KOPT-K1 (cell line): ENCODE data around the gene PNMA8C.
"Not testable (repeated sequence)": the region's sequence is repeated elsewhere in the genome, so short reads cannot be mapped to it uniquely, and the experiment has no call there.

Experiments
- H3K27ac ChIP-seq: fragments of 200-600 bp; sonication (generic); 2 replicates; pipeline ENCODE4 v1.5.1; 2016; ENCODE audit warnings: antibody characterized with exemption, mild to moderate bottlenecking, low read depth, low read length; ENCODE audit not compliant: poor library complexity, severe bottlenecking
- H3K36me3 ChIP-seq: fragments of 200-600 bp; sonication (generic); 2 replicates; pipeline ENCODE4 v1.5.1; 2017; ENCODE audit warnings: antibody characterized with exemption, mild to moderate bottlenecking, low read length, moderate library complexity; ENCODE audit not compliant: insufficient read depth
- H3K9me3 ChIP-seq: fragments of 200-600 bp; sonication (generic); 2 replicates; pipeline ENCODE4 v1.5.1; 2017; ENCODE audit warnings: antibody characterized with exemption, low read length, mild to moderate bottlenecking; ENCODE audit not compliant: insufficient read depth, poor library complexity, severe bottlenecking

Gene PNMA8C

DNA sequence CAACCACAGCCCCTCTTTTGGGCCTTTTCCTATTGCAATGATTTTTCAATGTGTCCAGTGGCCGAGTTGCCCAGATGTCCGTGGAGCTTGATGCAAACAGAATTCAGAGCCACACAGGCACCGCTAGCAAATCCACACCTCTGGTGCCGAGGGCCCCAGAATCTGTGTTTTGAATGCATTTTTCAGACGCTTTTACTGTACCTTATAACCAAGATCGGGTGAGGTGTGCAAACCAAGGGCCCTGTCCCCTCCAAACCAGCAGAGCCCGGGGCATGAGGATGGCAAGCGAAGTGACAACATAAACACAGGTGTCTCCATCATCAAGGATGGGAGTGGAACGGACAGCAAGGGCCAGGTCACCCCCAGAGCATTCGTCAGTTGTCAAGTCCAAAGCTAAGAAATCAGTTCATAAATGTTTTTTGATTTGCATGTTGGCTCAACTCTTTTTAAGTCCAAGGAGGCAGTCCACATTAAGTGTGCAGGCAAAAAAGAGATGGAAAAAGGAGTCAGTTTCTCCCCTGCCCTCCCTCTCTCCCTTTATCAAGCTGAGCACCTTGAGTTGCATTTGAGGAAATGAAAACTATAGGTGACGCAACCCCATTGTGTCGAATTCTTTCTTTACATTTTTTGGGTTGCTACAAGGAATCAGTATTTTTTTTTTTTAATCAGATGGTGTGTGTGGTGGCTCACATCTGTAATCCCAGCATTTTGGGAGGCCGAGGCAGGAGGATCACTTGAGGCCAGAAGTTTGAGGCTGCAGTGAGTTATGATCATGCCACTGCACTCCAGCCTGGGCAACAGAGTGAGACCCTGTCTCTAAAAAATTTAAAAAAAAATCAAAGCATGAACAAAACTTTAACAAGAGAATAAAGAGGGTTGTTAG is 18.3 kb downstream of the PNMA8C start:
- Histone ChIP-seq H3K27ac (no peak overlapping the region), H3K9me3 (no peaks in the 10 kb centered on the region), H3K36me3 (no peaks in the 10 kb centered on the region)

DNA sequence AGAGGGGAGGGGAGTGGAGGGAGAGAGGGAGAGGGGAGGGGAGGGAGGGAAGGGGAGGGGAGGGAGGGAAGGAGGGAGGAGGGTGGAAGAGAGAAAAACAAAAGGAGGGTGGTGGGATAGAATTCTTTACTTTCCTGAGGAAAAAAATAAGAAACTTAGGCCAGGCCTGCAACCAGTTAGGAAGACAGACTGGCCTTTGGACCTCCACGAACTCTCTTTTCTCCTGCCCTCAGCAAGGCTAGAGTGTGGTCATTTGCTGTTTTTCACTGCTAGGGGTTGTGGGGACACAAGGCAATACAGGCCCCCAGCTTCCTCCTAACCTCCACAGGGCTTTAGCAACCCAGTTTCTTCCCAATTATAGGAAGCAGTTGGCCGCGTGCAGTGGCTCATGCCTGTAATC is 19.5 kb downstream of the PNMA8C start:
- H3K36me3 ChIP-seq: no peaks in the 10 kb centered on the region
- no peaks in the 10 kb centered on the region for H3K9me3 ChIP-seq

DNA sequence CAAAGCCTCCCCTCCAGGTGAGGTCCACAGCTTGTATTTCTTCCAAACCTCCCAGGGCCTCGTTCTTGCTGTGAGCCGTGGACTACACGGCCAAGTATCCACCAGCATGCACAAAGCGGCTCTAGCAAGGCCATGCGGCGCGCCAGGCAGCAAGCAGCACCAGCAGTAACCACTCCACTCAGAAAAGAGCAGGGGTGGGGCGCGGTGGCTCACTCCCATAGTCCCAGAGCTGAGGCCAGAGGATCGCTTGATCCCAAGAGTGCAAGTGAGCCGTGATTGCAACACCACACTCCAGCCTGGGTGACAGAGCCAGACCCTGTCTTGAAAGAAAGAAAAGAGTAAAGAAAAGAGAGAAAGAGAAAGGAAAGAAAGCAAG is 20.1 kb downstream of the PNMA8C start:
- no peak overlapping the region for H3K27ac ChIP-seq
- no peaks in the 10 kb centered on the region for H3K36me3 ChIP-seq
- H3K9me3 ChIP-seq: no peaks in the 10 kb centered on the region

More for the DNA sequence above, 19.5 kb downstream of the PNMA8C start:
- no peak overlapping the region for H3K27ac ChIP-seq

DNA sequence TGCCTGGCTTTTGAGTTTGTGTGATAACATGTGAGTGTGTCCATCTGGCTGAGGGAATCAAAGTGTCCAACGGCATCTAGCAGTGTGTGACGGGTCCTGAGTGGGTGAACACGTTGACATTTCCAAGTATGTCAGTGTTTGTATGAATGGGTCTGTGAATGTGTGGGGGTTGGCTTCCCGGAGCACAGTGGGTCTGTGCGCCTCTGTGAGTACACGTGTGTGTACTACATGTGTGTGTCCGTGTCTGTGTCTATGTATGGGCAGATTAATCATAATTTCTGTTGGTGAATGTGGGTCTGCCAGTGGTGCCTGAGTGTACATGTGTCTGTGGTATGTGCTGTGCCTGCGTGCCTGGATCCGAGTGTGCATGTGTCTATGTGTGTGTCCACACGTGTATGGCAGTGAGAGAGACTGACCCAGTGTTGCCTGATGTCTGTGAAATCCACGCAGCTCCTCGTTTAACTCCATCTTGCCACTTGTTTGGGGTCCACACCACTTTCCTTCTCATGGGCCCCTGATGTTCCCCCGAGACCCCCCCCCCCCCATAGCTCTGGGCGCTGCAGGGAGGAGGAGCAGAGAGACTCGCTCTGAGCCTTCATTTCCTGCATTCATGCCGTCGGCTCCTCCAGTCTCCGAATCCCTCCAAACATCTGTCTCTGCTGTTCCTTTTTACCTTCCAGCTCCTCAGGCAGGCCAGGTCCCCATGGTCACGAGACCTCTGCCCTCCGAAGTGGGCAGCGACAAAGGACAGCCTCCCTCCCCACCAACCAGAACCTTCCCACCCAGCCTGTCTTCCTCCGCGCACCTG is 20.7 kb downstream of the PNMA8C start:
- Histone ChIP-seq H3K9me3 (no peaks in the 10 kb centered on the region), H3K27ac (no peak overlapping the region), H3K36me3 (no peaks in the 10 kb centered on the region)

DNA sequence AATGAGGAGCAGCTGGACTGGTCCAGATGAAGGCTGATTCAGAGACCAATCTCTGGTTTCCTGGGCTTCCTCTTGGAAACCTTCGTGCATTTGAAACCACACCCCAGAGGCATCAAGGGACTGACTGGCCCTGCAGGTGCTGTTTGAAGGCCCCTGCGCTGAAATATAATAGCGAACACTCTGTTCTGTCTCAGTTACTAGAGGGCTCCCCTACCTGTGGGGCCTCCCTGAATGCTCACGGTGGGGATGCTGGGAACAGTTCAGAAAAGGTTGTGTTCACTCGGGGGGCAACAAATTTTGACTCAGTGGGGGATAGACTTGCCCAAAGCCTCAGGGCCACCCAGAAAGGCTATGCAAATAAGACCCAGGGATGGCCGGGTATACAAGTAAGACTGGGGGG is 21.8 kb downstream of the PNMA8C start:
- Histone ChIP-seq H3K36me3 (no peaks in the 10 kb centered on the region), H3K27ac (no peak overlapping the region), H3K9me3 (no peaks in the 10 kb centered on the region)

DNA sequence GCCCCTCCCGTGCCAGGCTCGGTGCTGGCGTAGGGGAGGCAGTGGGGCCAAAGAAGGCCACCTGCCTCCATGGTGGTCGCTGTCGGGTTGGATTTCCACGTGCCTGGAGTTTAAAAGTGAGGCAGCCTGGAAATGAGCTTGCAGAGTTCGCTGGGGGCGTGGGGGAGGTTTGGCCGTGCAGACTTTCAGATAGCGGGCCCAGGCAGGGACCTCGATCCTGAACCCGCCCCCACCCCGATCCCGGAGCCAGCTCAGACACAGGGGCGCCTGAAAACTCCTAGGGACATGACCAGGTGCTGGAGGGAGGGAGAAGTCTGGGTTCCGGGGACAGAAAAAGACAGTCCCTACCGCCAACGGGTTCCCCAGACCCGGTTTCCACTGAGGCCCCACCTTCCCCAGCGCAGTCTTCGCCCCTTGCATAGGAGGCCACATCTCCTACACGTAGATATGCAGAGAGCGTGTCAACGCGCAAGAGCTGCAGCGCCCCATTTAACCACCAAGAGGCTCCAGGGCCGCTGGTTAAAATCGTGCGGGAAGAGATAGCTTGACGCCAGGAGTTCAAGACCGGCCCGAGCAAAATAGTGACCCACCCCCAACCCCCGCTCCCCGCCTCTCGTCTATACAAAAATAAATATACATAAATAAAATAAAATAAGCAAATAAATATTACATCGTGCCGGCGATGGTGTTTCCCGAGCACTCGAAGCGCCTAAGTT is 23.8 kb downstream of the PNMA8C start:
- H3K9me3 ChIP-seq: no peaks in the 10 kb centered on the region
- no peak overlapping the region for H3K27ac ChIP-seq

DNA sequence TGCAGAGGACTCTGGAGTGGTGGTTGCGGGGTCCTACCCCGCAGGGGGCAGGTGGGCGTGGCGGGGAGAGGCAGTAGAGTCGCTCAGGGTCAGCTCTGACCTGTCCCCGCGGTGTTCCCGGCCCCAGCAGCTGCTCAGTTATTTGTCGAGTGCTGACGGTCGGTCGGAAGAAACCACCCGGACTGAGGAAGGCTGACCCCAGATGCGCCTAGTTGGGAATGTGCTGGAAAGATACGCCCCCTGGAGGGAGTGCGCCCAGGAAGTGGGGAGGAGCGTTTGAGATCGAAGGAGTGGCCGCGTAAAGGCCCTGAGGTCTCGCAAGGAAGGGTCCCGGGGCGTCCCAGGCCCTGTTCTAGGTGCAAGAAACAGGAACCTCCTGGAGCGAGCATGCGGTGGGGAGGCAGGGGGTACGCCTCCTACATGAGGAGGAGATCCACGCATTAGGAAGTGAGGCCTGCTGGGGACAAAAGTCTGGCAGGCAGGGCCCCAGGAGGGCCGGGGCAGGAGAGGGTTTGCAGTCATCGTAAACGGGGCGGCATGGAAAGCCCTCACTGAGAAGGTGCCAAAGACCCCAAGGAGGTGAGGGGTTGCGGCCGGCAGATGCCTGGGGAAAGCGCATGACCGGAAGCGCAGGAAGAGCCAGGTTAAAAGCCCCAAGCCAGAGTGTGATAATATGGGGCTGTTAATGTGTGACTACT is 24.5 kb downstream of the PNMA8C start:
- H3K27ac ChIP-seq: no peak overlapping the region

More for the DNA sequence above, 23.8 kb downstream of the PNMA8C start:
- H3K36me3 ChIP-seq: no peaks in the 10 kb centered on the region

DNA sequence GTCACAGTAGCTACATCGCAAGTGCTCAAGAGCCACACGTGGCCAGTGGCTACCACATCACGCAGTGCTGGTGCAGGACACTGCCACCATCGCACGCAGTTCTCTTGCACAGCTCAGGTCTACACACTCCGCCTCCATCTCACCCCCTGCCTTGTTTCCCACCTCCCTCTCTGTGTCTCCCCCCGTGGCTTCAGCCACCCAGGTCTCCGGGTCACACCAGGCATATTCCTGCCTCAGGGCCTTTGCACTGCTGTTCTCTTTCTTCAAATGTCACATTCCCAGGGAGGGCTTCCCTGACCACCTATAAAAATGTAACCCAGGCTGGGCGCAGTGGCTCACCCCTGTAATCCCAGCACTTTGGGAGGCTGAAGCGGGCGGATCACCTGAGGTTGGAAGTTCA is 26.0 kb downstream of the PNMA8C start:
- no peak overlapping the region for H3K27ac ChIP-seq

More for the DNA sequence above, 24.5 kb downstream of the PNMA8C start:
- H3K36me3 ChIP-seq: no peaks in the 10 kb centered on the region
- no peaks in the 10 kb centered on the region for H3K9me3 ChIP-seq

DNA sequence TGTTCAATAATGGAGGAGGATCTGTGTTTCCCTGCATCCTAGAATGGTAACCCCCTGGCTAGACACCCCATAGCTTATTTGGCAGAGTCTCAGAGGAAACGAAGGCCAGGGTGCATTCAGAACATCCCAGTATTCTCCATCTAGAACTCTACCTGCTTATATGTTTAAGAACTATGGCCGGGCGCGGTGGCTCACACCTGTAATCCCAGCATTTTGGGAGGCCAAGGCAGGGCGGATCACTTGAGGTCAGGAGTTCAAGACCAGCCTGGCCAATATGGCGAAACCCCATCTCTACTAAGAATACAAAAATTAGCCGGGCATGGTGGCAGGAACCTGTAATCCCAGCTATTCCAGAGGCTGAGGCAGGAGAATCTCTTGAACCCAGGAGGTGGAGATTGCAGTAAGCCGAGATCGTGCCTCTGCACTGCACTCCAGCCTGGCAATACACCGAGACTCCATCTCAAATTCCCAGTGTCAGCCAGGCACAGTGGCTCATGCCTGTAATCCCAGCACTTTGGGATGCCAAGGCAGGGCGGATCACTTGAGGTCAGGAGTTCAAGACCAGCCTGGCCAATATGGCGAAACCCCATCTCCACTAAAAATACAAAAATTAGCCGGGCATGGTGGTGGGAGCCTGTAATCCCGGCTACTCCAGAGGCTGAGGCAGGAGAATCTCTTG is 30.8 kb downstream of the PNMA8C start:
- H3K36me3 ChIP-seq, H3K9me3 ChIP-seq, H3K27ac ChIP-seq: not testable (repeated sequence)

More for the DNA sequence above, 26.0 kb downstream of the PNMA8C start:
- H3K9me3 ChIP-seq: no peaks in the 10 kb centered on the region
- H3K36me3 ChIP-seq: no peaks in the 10 kb centered on the region

DNA sequence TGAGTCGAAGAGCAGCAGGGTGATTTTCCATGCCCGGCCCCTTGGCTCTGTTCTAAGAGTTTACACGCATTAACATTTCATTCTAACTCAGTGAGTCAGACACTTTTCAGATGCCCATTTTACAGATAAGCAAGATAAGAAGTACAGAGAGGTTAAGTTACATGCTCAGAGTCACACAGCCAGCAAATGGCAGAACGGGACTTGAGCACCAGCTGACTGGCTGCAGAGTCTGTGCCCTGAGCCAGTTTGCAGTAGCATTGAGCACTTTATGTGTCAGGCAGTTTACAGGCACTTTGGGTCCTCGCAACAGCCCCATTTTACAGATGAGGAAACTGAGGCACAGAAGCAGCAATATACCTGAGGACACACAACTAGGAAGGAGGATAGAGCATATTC is 34.3 kb downstream of the PNMA8C start:
- Histone ChIP-seq H3K36me3 (peaks cover 42% of the 10 kb centered on the region), H3K9me3 (no peaks in the 10 kb centered on the region), H3K27ac (no peak overlapping the region)

DNA sequence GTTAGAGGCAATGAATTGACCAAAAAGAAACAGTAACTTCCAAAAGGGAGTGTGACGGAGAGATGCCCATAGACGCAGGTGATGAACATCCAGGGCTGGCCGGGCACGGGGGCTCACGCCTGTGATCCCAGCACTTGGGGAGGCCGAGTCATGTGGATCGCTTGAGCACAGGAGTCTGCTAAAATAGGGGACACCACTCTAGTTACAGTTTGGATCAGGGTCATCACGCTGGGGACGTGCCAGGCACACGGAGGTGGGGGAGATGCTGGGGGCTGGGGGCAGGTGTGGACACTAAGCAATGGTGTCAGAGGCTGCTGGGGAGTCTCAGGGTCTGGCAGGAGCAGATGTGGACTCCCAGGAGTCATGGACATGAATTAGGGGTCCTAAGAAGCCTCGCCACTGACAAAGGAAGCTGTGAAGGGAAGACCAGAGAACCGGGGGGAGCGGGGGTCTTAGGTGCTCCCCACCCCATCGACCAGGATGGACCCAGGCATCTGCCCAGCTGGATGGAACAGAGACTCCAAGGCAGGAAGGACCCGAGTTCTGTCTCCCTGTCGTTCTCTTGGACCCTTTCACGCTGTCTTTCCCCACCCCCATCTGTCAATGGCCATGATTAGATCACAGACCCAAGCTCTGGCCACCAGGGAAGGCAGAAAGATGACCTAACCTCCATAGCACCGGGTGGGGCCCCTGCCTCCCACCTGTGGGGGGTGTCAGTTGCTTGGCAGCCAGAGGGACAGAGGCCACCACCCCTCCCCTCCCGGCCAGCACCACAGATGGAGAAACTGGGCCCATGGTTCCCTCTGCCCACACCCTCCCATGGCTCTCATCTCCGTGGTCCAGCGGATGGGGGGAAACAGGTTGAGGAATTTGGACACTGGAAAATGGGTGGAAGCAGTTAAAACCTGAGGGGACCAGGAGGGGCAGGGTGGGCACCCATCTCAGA is 35.0 kb downstream of the PNMA8C start:
- no peak overlapping the region for H3K27ac ChIP-seq
- peaks cover 49% of the 10 kb centered on the region for H3K36me3 ChIP-seq
- H3K9me3 ChIP-seq: no peaks in the 10 kb centered on the region

DNA sequence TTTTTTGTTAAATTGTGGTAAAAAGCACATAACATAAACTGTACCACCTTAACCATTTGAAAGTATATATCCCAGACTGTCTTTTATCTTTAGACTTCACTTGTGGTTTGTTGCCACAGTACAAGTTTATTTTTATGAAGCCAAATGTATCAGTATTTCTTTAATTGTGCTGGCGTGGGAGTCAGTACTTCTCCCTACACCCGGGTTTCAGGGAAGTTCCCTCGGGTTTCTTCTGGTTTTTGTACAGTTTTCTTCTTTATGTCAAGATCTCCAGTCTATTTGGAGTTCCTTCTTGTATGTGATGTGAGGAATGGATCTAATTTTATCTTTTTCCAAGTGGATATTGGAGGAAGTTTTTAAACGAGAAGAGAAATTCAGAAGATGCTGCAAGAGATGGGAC is 35.9 kb downstream of the PNMA8C start:
- no peak overlapping the region for H3K27ac ChIP-seq
- H3K36me3 ChIP-seq: peaks cover 58% of the 10 kb centered on the region
- H3K9me3 ChIP-seq: no peaks in the 10 kb centered on the region

DNA sequence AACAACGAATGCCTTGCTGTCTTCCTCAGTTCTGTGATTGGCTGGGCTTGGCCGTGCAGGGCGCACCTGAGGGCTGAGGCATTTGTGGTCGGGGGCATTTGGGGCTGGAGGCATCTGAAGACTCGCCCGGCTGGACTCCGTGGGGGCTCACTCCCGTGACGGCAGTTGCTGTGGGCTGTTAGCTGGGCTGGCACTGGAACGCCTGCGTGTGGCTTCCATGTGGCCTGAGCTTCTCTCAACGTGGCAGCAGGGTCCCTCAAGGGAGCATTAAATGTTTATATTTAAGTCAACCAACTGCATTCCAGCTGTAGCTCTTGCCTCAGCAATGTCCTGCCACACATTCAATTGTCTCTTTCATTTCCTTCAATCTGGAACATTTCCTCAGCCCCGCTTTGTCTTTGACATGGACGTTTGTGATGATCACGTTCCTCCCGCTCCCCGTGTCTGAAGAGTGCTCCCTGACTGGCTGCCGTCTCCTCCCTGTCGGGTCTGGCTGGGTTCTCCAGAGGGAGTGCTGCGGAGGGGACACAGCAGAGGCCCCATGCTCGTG is 36.4 kb downstream of the PNMA8C start:
- Histone ChIP-seq H3K27ac (no peak overlapping the region), H3K36me3 (peaks cover 63% of the 10 kb centered on the region), H3K9me3 (no peaks in the 10 kb centered on the region)
